Brain microvascular endothelial cell (primary cell): Measurements from ENCODE around the gene UNC13B.

Experiments
- DNase-seq: peaks from one replicate; pipeline ENCODE4 v3.0.0-alpha.2; 2020
- H3K27ac ChIP-seq: fragments of 250-450 bp; sonication (Bioruptor Pico); 2 replicates; pipeline ENCODE4 v1.5.1; 2020; ENCODE audit warnings: mild to moderate bottlenecking, moderate library complexity
- H3K27me3 ChIP-seq: fragments of 250-450 bp; sonication (Bioruptor Pico); replicated peaks from 2 replicates; pipeline ENCODE4 v1.5.1; 2020; ENCODE audit warnings: mild to moderate bottlenecking
- H3K36me3 ChIP-seq: fragments of 250-450 bp; sonication (Bioruptor Pico); replicated peaks from 2 replicates; pipeline ENCODE4 v1.5.1; 2020; ENCODE audit warnings: mild to moderate bottlenecking
- H3K4me3 ChIP-seq: 2 replicates; pipeline ENCODE4 v1.5.1; 2011; ENCODE audit warnings: low read depth, mild to moderate bottlenecking, control low read depth, low read length, moderate library complexity
- in situ Hi-C: cut with HindIII; loops from 2 replicates; pipeline ENCODE4 v1.10.0; 2017; ENCODE audit warnings: low sequenced_read_pairs, low pct_ligation_motif_present
- TF ChIP-seq, protein P1 (sequence below): IDR thresholded peaks from 2 replicates; pipeline ENCODE4 v1.5.1; 2011; ENCODE audit warnings: low read depth, mild to moderate bottlenecking, moderate library complexity, low read length, control low read depth, inconsistent platforms; ENCODE audit errors: missing control alignments

UNC13B gene

DNA sequence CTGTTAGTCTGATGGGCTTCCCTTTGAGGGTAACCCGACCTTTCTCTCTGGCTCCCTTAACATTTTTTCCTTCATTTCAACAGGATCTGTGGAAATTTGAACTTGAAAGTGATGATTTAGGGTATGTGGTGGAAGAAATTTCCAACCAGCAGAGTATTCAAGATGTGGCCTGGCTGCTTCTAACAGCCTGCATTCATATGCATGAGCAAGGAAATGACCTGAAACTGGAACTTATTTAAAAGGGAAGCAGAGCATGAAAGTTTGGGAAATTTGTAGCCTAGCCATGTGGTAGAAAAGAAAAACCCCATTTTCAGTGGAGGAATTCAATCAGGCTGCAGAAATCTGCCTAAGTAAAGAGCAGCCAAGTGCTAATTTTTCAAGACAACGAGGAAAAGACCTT is 41.7 kb downstream of the UNC13B start:
- no peak for DNase-seq

DNA sequence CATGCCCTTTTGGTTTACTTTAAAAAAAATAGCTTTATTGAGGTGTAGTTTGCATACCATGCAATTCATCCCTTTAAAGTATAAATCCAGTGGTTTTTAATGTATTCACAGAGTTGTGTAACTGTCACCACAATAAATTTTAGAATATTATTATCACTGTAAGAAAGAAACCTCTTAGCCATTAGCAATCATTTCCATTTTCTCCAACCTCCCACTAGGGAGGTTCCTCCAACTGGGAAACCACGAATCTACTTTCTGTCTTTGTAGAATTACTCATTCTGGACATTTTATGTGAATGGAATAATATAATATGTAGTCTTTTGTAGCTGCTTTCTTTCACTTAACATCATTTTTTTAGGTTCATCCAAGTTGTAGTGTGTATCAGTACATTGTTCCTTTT is 43.5 kb downstream of the UNC13B start:
- H3K4me3 ChIP-seq = no peak overlapping the region
- H3K27me3 ChIP-seq = no peaks in the 10 kb centered on the region
- H3K27ac ChIP-seq = no peak overlapping the region
- no peaks in the 10 kb centered on the region for H3K36me3 ChIP-seq
- DNase-seq = no peak
- TF ChIP-seq, protein P1, sequence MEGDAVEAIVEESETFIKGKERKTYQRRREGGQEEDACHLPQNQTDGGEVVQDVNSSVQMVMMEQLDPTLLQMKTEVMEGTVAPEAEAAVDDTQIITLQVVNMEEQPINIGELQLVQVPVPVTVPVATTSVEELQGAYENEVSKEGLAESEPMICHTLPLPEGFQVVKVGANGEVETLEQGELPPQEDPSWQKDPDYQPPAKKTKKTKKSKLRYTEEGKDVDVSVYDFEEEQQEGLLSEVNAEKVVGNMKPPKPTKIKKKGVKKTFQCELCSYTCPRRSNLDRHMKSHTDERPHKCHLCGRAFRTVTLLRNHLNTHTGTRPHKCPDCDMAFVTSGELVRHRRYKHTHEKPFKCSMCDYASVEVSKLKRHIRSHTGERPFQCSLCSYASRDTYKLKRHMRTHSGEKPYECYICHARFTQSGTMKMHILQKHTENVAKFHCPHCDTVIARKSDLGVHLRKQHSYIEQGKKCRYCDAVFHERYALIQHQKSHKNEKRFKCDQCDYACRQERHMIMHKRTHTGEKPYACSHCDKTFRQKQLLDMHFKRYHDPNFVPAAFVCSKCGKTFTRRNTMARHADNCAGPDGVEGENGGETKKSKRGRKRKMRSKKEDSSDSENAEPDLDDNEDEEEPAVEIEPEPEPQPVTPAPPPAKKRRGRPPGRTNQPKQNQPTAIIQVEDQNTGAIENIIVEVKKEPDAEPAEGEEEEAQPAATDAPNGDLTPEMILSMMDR = no peak
- in situ Hi-C loops = no loop called here

More for the DNA sequence above, 41.7 kb downstream of the UNC13B start:
- TF ChIP-seq, protein P1 = no peak
- Histone ChIP-seq H3K36me3 (no peaks in the 10 kb centered on the region), H3K27ac (no peak overlapping the region), H3K4me3 (no peak overlapping the region), H3K27me3 (no peaks in the 10 kb centered on the region)
- in situ Hi-C loops = no loop called here

DNA sequence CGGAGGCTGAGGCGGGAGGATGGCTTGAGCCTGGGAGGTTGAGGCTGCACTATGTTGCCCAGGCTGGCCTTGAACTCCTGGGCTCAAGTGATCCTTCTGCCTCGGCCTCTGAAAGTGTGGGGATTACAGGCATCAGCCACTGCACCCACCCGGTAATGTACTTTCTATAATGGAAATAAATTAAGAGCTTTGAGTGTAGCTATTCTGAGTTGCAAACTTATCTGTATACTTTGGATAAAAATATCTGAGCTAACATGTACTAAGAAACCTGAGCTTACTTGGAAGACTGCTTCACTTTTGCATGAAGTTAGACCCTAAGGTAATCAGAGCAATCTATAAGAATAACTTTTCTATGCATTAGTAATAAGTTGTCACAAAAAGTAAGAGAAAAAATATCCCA is 50.0 kb downstream of the UNC13B start:
- Histone ChIP-seq H3K27me3 (no peaks in the 10 kb centered on the region), H3K4me3 (no peak overlapping the region), H3K27ac (no peak overlapping the region), H3K36me3 (no peaks in the 10 kb centered on the region)
- TF ChIP-seq, protein P1 = no peak
- in situ Hi-C loops = no loop called here
- no peak for DNase-seq

DNA sequence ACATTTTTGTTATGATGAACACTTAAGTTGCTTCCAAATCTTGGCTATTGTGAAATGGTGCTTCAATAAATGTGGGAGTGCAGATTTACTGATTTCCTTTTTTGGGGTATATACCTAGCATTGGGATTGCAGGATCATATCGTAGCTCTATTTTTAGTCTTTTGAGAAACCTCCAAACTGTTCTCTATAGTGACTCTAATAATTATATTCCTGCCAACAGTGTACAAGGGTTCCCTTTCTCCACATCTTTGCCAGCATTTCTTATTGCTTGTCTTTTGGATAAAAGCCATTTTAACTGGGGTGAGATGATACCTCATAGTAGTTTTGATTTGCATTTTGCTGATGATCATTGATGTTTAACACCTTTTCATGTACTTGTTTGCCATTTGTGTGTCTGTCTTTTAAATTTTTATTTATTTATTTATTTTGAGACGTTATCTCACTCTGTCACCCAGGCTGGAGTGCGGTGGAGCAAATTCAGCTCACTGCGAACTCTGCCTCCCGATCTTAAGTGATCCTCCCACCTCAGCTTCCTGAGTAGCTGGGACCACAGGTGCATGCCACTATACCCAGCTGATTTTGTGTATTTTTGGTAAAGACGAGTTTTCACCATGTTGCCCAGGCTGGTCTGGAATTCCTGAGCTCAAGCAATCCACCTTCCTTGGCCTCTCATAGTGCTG is 59.0 kb downstream of the UNC13B start:
- in situ Hi-C loops = no loop called here
- Histone ChIP-seq H3K27me3 (no peaks in the 10 kb centered on the region), H3K4me3 (no peak overlapping the region), H3K36me3 (no peaks in the 10 kb centered on the region), H3K27ac (no peak overlapping the region)
- no peak for DNase-seq
- TF ChIP-seq, protein P1 = no peak

DNA sequence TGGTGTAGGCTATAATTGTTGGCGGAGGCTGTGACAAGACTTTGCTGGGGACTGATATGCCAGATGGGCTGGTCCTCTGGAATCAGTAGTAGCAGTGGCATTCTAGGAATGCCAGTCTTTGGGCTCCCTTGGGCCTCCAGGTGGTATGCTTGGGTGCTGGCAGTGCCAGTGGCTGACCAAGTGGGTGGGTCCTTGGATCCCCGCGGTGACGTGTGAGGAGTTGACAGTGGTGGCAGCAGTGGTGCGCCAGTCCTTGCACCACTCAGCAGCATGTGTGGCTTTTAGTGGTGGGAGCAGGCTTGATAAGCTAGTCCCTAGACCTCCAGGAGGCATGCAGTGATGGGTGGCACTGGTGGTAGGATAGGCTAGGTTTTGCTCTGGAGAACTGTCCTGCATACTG is 63.9 kb downstream of the UNC13B start:
- H3K27ac ChIP-seq = no peak overlapping the region
- TF ChIP-seq, protein P1 = no peak
- H3K36me3 ChIP-seq = no peaks in the 10 kb centered on the region
- H3K27me3 ChIP-seq = no peaks in the 10 kb centered on the region
- in situ Hi-C loops = no loop called here
- no peak for DNase-seq
- H3K4me3 ChIP-seq = no peak overlapping the region

DNA sequence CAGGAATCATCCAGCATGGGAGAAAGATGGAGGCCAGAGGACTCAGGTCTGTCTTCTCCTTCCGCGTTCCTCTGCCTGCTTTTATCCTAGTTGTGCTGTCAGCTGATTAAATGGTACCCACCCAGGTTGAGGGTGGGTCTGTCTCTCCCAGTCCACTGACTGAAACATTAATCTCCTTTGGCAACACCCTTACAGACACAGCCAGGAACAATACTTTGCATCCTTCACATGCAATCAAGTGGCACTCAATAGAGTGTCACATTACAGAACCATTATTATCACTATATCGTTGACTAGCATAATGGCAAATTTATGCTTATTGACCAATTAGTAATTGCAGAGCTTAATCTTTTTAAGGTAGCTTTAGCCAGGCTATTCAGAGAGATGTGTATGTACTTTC is 64.8 kb downstream of the UNC13B start:
- no peak overlapping the region for H3K4me3 ChIP-seq
- no peak for DNase-seq
- no peaks in the 10 kb centered on the region for H3K36me3 ChIP-seq
- TF ChIP-seq, protein P1 = no peak
- H3K27me3 ChIP-seq = no peaks in the 10 kb centered on the region
- no peak overlapping the region for H3K27ac ChIP-seq
- in situ Hi-C loops = no loop called here
